K562 (cell line): ENCODE measurements around the gene COPE. TPM values are rescaled to one million over a fixed set of nuclear protein-coding genes. Genes with fewer than 3 reads are reported as not detected.

Experiments used
- ATAC-seq: fragments of 200-7000 bp; cut with Tn5 transposase; 3 replicates; pipeline ENCODE4 v1.9.1; 2020; ENCODE audit warnings: moderate library complexity
- BruUV-seq: library from RNA; stranded (reverse); fragments of 400-500 nt; replicated peaks from 2 replicates; lab custom pipeline; 2021; lab: Mats Ljungman, UMichigan
- CTCF ChIA-PET: fragments of 300-600 bp; formaldehyde crosslinking; extraction: SDS; loops from one replicate; lab custom pipeline; 2021; ENCODE audit warnings: low intra/inter-chr PET ratio; lab: Yijun Ruan, JAX
- POLR2A ChIA-PET: fragments of 300-600, 350-650 bp; sonication (Branson Sonifier 250); formaldehyde crosslinking; extraction: SDS; loops from one replicate; lab custom pipeline; 2021; ENCODE audit warnings: antibody characterized with exemption, inconsistent platforms; lab: Yijun Ruan, JAX
- DNase-seq, 4 experiments: peaks; one replicate each; pipeline versions ENCODE4 v3.0.0 to v3.0.0-alpha.2; 2011 to 2018; ENCODE audit warnings: low spot score in 3 of 4, mixed read lengths in 3 of 4; ENCODE audit errors: extremely low read depth in 1 of 4
- FAIRE-seq: peaks from 2 replicates; lab custom pipeline; 2011; peaks lifted over from hg19 to GRCh38; lab: Jason Lieb, UNC
- H2AFZ ChIP-seq: 2 replicates; pipeline ENCODE4 v1.6.0; 2011; ENCODE audit warnings: low read depth, low read length, control low read depth, inconsistent platforms
- H3K27ac ChIP-seq: fragments of 200-600 bp; 3 replicates; pipeline ENCODE4 v1.8.0; 2011; ENCODE audit warnings: low read depth, mild to moderate bottlenecking, control low read depth, inconsistent platforms, low read length, moderate library complexity, mixed read lengths; ENCODE audit errors: extremely low read depth
- H3K27me3 ChIP-seq, 2 experiments: fragments of 300-600 bp in 1 of 2; 2 replicates in 1 of 2; 3 replicates in 1 of 2; pipeline versions ENCODE4 v1.6.0 to v1.8.0; 2011; ENCODE audit warnings: inconsistent platforms in 2 of 2, low read length in 2 of 2, mild to moderate bottlenecking in 1 of 2, mixed read lengths in 1 of 2, moderate library complexity in 1 of 2; ENCODE audit not compliant: control insufficient read depth in 2 of 2, insufficient read depth in 2 of 2
- H3K36me3 ChIP-seq: fragments of 300-600 bp; 3 replicates; pipeline ENCODE4 v1.8.0; 2011; ENCODE audit warnings: mild to moderate bottlenecking, low read length, inconsistent platforms; ENCODE audit not compliant: control insufficient read depth, insufficient read depth
- H3K4me1 ChIP-seq, 2 experiments: fragments of 200-600 bp in 1 of 2; replicated peaks in 1 of 2; 2 replicates in 1 of 2; 3 replicates in 1 of 2; pipeline versions ENCODE4 v1.5.1 to v1.8.0; 2011; ENCODE audit warnings: inconsistent platforms in 2 of 2, low read length in 2 of 2, mild to moderate bottlenecking in 1 of 2, mixed read lengths in 1 of 2, moderate library complexity in 1 of 2; ENCODE audit not compliant: control insufficient read depth in 2 of 2, insufficient read depth in 2 of 2
- H3K4me2 ChIP-seq: 2 replicates; pipeline ENCODE4 v1.6.1; 2011; ENCODE audit warnings: low read length, control low read depth, inconsistent platforms, mixed read lengths; ENCODE audit not compliant: insufficient read depth
- H3K4me3 ChIP-seq: fragments of 200-600 bp; sonication (generic), shearing (Covaris generic); 2 replicates; pipeline ENCODE4 v1.5.1; 2016; ENCODE audit warnings: control low read depth, inconsistent platforms
- H3K79me2 ChIP-seq: fragments of 200-600 bp; 3 replicates; pipeline ENCODE4 v1.8.0; 2011; ENCODE audit warnings: low read length, inconsistent platforms; ENCODE audit not compliant: control insufficient read depth, insufficient read depth
- H3K9ac ChIP-seq, 2 experiments: 2 replicates each; pipeline versions ENCODE4 v1.6.0 to v1.6.1; 2011; ENCODE audit warnings: low read depth in 2 of 2, low read length in 2 of 2, control low read depth in 1 of 2, inconsistent platforms in 1 of 2, mild to moderate bottlenecking in 1 of 2, mixed read lengths in 1 of 2; ENCODE audit not compliant: insufficient read depth in 1 of 2
- H3K9me1 ChIP-seq: one replicate; pipeline ENCODE4 v1.6.0; 2011; ENCODE audit warnings: inconsistent platforms, mild to moderate bottlenecking, low read length, moderate library complexity; ENCODE audit not compliant: control insufficient read depth, insufficient read depth
- H3K9me3 ChIP-seq: replicated peaks from 2 replicates; pipeline ENCODE4 v1.5.1; 2011; ENCODE audit warnings: low read depth, low read length, inconsistent platforms; ENCODE audit not compliant: control insufficient read depth, insufficient read depth
- H4K20me1 ChIP-seq: replicated peaks from 2 replicates; pipeline ENCODE4 v1.6.1; 2011; ENCODE audit warnings: low read length, inconsistent platforms, mixed read lengths; ENCODE audit not compliant: control insufficient read depth, insufficient read depth
- ARNT ChIP-seq, 2 experiments: fragments of 450-650 bp; IDR thresholded peaks; 2 replicates each; pipeline ENCODE4 v1.6.1; 2016; ENCODE audit warnings: mild to moderate bottlenecking in 1 of 2
- ATF1 ChIP-seq, 2 experiments: fragments of 450-650 bp in 1 of 2; IDR thresholded peaks; 2 replicates each; pipeline ENCODE4 v1.6.1; 2016; ENCODE audit warnings: missing compliant biosample characterization in 1 of 2, missing genetic modification characterization in 1 of 2
- BCOR ChIP-seq: fragments of 450-650 bp; IDR thresholded peaks from 2 replicates; pipeline ENCODE4 v1.6.1; 2016
- CBFA2T2 ChIP-seq: fragments of 450-650 bp; conservative IDR thresholded peaks from 2 replicates; pipeline ENCODE4 v1.6.1; 2017; ENCODE audit warnings: mild to moderate bottlenecking
- DEAF1 ChIP-seq: fragments of 450-650 bp; formaldehyde crosslinking; IDR thresholded peaks from 2 replicates; pipeline ENCODE4 v1.4.0; 2020; ENCODE audit warnings: mild to moderate bottlenecking, moderate library complexity
- HDAC2 ChIP-seq: fragments of 450-650 bp; IDR thresholded peaks from 2 replicates; pipeline ENCODE4 v1.6.1; 2016; ENCODE audit warnings: mild to moderate bottlenecking
- KAT8 ChIP-seq: fragments of 450-650 bp; IDR thresholded peaks from 2 replicates; pipeline ENCODE4 v1.6.1; 2016; ENCODE audit warnings: low read depth, mild to moderate bottlenecking
- KDM1A ChIP-seq, 2 experiments: fragments of 450-650 bp; IDR thresholded peaks; 2 replicates each; pipeline ENCODE4 v1.6.1; 2016; ENCODE audit warnings: mild to moderate bottlenecking in 2 of 2
- KDM2B ChIP-seq: fragments of 250-450 bp; sonication (Bioruptor Pico); IDR thresholded peaks from 2 replicates; pipeline ENCODE4 v1.8.0; 2021; ENCODE audit warnings: mild to moderate bottlenecking, moderate library complexity
- MAFF ChIP-seq: IDR thresholded peaks from 2 replicates; pipeline ENCODE4 v1.6.1; 2012; ENCODE audit warnings: low read length, improper control_type of control experiment
- MBD2 ChIP-seq: sonication (generic); IDR thresholded peaks from 2 replicates; pipeline ENCODE4 v1.6.1; 2016; ENCODE audit warnings: low read depth, borderline replicate concordance
- MCM2 ChIP-seq: fragments of 450-650 bp; IDR thresholded peaks from 2 replicates; pipeline ENCODE4 v1.6.1; 2017; ENCODE audit warnings: low read depth, mild to moderate bottlenecking
- RAD51 ChIP-seq: fragments of 450-650 bp; IDR thresholded peaks from 2 replicates; pipeline ENCODE4 v1.7.1; 2016; ENCODE audit warnings: low read depth, mild to moderate bottlenecking, borderline replicate concordance
- RBM25 ChIP-seq: fragments of 200-400 bp; formaldehyde crosslinking; IDR thresholded peaks from 2 replicates; pipeline ENCODE4 v1.6.1; 2018; ENCODE audit warnings: low read length, low read depth, moderate library complexity; ENCODE audit not compliant: severe bottlenecking
- THRA ChIP-seq: fragments of 450-650 bp; IDR thresholded peaks from 2 replicates; pipeline ENCODE4 v1.6.1; 2017; ENCODE audit warnings: mild to moderate bottlenecking, moderate library complexity
- whole genome bisulfite sequencing: fragments of 100-300 bp; shearing (Covaris generic); methylation state at CpG from one replicate; pipeline ENCODE4 v1.1.6; 2016; ENCODE audit warnings: low coverage, mixed read lengths; ENCODE audit not compliant: insufficient coverage; ENCODE audit errors: missing lambda C conversion rate; 5-methylcytosine and 5-hydroxymethylcytosine counted together
- in situ Hi-C: fragments of 300-500 bp; cut with MboI; formaldehyde crosslinking; loops from 4 replicates; pipeline ENCODE4 v1.15.0; 2018; ENCODE audit warnings: inconsistent platforms, mixed read lengths
- intact Hi-C: fragments of 100-400 bp; cut with micrococcal nuclease; formaldehyde crosslinking; loops from 2 replicates; pipeline ENCODE4 v1.14.2; 2022
- polyA plus RNA-seq, 8 experiments: library from polyadenylated mRNA; depleted of rRNA in 4 of 8; stranded (reverse) in 5 of 8; unstranded in 3 of 8; fragments of >200 nt; fragmentation: Nextera tagmentation in 2 of 8; fragmentation: Illumina TruSeq in 1 of 8; extraction: Ambion mirVana in 2 of 8; extraction: Trizol in 1 of 8; gene quantifications; 2 replicates each; pipeline versions ENCODE4 v1.2.1 to v1.2.3, GENCODE V29; 2011 to 2014; ENCODE audit warnings: inconsistent platforms in 1 of 8, missing spikeins in 1 of 8
- total RNA-seq, 7 experiments: library from RNA; depleted of rRNA in 6 of 7; stranded (reverse); fragments of >200 nt in 6 of 7; fragmentation: Illumina TruSeq in 2 of 7; extraction: Trizol in 2 of 7; gene quantifications; 2 replicates each; pipeline versions ENCODE4 v1.2.1 to v1.2.3, GENCODE V29; 2011 to 2021; ENCODE audit warnings: low replicate concordance in 1 of 7

Gene COPE
- total and polyA plus RNA-seq, 9 of the 15 experiments (the other 6 are each of a cell fraction or from before 2014, with no cell fraction given): 5.8 to 273 (median 147) TPM

- Histone ChIP-seq H3K4me3 (no peak overlapping the region), H3K4me2 (no peak overlapping the region), H3K9ac (no peak overlapping the region), H4K20me1 (no peaks in the 10 kb centered on the region; the same call in 1 of the 2 replicates), H3K27ac (no peak overlapping the region), H3K79me2 (no peaks in the 10 kb centered on the region), H3K9me3 (no peaks in the 10 kb centered on the region), H3K9me1 (no peaks in the 10 kb centered on the region), H3K36me3 (no peaks in the 10 kb centered on the region), H2AFZ (no peak overlapping the region), H3K4me1 (peaks cover 0 to 8% of the 10 kb centered on the region in 2 experiments; a peak in 2 of 5 replicates), H3K27me3 (peaks cover 0 to 21% of the 10 kb centered on the region in 2 experiments; a peak in 1 of 5 replicates)
- POLR2A ChIA-PET: no interaction called here
- ATAC-seq: no peak
- in situ Hi-C loops: no loop called here
- BruUV-seq: no TSS peak
- peak in 1 of 2 experiments; percentile 52; a peak in 1 of 4 replicates for TF ChIP-seq KDM1A (IDR thresholded peaks at IDR 0.05)
- no peak for TF ChIP-seq CBFA2T2
- no peak for TF ChIP-seq THRA
- TF ChIP-seq RAD51: no peak
- no peak for TF ChIP-seq MAFF
- no peak for TF ChIP-seq KDM2B (CRISPR knock-in tag)
- TF ChIP-seq DEAF1: no peak
- TF ChIP-seq ATF1 (CRISPR knock-in tag; IDR thresholded peaks at IDR 0.05): no peak
- TF ChIP-seq ATF1 (tag; IDR thresholded peaks at IDR 0.05): no peak
- TF ChIP-seq RBM25: peak; percentile 70
- TF ChIP-seq BCOR: peak; percentile 69; the same call in 1 of the 2 replicates
- peak; percentile 43; the same call in 1 of the 2 replicates for TF ChIP-seq HDAC2
- TF ChIP-seq KAT8: no peak
- no peak for TF ChIP-seq ARNT (IDR thresholded peaks at IDR 0.05)
- no peak for TF ChIP-seq MCM2
- no peak for TF ChIP-seq MBD2
- 31% methylated on average over 3 of the region's 3 CpGs for WGBS
- intact Hi-C loops: no loop called here
- FAIRE-seq: no peak
- CTCF ChIA-PET: no interaction called here
- DNase-seq: no peak
Measured at GRCh38 chr19:18949858-18950257, 30.7 kb upstream of the COPE start.
